Measurements from ENCODE around the gene TMEM187. TPM values are rescaled to one million over a fixed set of nuclear protein-coding genes. Genes with fewer than 3 reads are reported as not detected.

Gene TMEM187
- total RNA-seq, 2 donors from 2014 or later = 4.8 to 8.1 TPM

GRCh38 chrX:154027022-154027402 lies 54.5 kb downstream of the TMEM187 start:
- H3K27ac Mint-ChIP-seq = no peak overlapping the region
- H3K4me3 ChIP-seq (ENCODE audit: low read length) = no peak overlapping the region

GRCh38 chrX:154027986-154028385 lies 55.4 kb downstream of the TMEM187 start:
- H3K9me3 Mint-ChIP-seq = peaks cover 71% of the 10 kb centered on the region
- peaks cover 29% of the 10 kb centered on the region for H3K36me3 Mint-ChIP-seq (ENCODE audit: low read depth)
- H3K27ac ChIP-seq (ENCODE audit: low read depth, low read length) = no peak overlapping the region
- no peak overlapping the region for H3K9ac ChIP-seq (ENCODE audit: extremely low read depth, low read length, poor library complexity, severe bottlenecking)
- no peaks in the 10 kb centered on the region for H3K27me3 Mint-ChIP-seq (ENCODE audit: insufficient read depth)
- H3K4me1 ChIP-seq (ENCODE audit: control insufficient read depth, insufficient read depth, low read length) = no peaks in the 10 kb centered on the region
- no peak overlapping the region for H3K27ac Mint-ChIP-seq
- TF ChIP-seq CTCF (conservative IDR thresholded peaks at IDR 0.05) = no peak
- no peaks in the 10 kb centered on the region for H3K27me3 ChIP-seq (ENCODE audit: control insufficient read depth, insufficient read depth, low read length, poor library complexity, severe bottlenecking)
- 92 to 100% methylated on average over 1 of the region's 1 CpG for WGBS, 2 experiments (ENCODE audit: insufficient coverage in 1 of 2, insufficient read length in 1 of 2)
- no peaks in the 10 kb centered on the region for H3K9me3 ChIP-seq (ENCODE audit: control insufficient read depth, low read length)
- H3K4me3 ChIP-seq (ENCODE audit: low read length) = no peak overlapping the region
- peaks cover 4% of the 10 kb centered on the region for H3K4me1 Mint-ChIP-seq
- no peak for DNase-seq
- no peak overlapping the region for H3K4me3 Mint-ChIP-seq
- peaks cover 7% of the 10 kb centered on the region for H3K36me3 ChIP-seq (ENCODE audit: control insufficient read depth, insufficient read depth, low read length)

More at GRCh38 chrX:154027022-154027402, 54.5 kb downstream of the TMEM187 start:
- Mint-ChIP-seq H3K4me3 (no peak overlapping the region), H3K27me3 (ENCODE audit: insufficient read depth) (no peaks in the 10 kb centered on the region), H3K4me1 (peaks cover 7% of the 10 kb centered on the region), H3K9me3 (peaks cover 74% of the 10 kb centered on the region), H3K36me3 (ENCODE audit: low read depth) (peaks cover 24% of the 10 kb centered on the region)
- Histone ChIP-seq H3K9ac (ENCODE audit: extremely low read depth, low read length, poor library complexity, severe bottlenecking) (no peak overlapping the region), H3K27ac (ENCODE audit: low read depth, low read length) (no peak overlapping the region), H3K27me3 (ENCODE audit: control insufficient read depth, insufficient read depth, low read length, poor library complexity, severe bottlenecking) (no peaks in the 10 kb centered on the region), H3K4me1 (ENCODE audit: control insufficient read depth, insufficient read depth, low read length) (no peaks in the 10 kb centered on the region), H3K9me3 (ENCODE audit: control insufficient read depth, low read length) (no peaks in the 10 kb centered on the region), H3K36me3 (ENCODE audit: control insufficient read depth, insufficient read depth, low read length) (peaks cover 7% of the 10 kb centered on the region)
- no peak for TF ChIP-seq CTCF (conservative IDR thresholded peaks at IDR 0.05)
- no peak for DNase-seq
- WGBS, 2 experiments (ENCODE audit: insufficient coverage in 1 of 2, insufficient read length in 1 of 2) = 92% methylated on average over 6 of the region's 6 CpGs; no CpG with 5 or more reads in 1 of the 2 experiments

- WGBS, 2 experiments (ENCODE audit: insufficient coverage in 1 of 2, insufficient read length in 1 of 2) = 94% methylated on average over 13 of the region's 13 CpGs; no CpG with 5 or more reads in 1 of the 2 experiments
- H3K4me1 ChIP-seq (ENCODE audit: control insufficient read depth, insufficient read depth, low read length) = no peaks in the 10 kb centered on the region
- Mint-ChIP-seq H3K4me3 (no peak overlapping the region), H3K9me3 (peaks cover 72% of the 10 kb centered on the region), H3K27ac (no peak overlapping the region), H3K36me3 (ENCODE audit: low read depth) (peaks cover 29% of the 10 kb centered on the region), H3K27me3 (ENCODE audit: insufficient read depth) (no peaks in the 10 kb centered on the region), H3K4me1 (peaks cover 6% of the 10 kb centered on the region)
- no peak overlapping the region for H3K4me3 ChIP-seq (ENCODE audit: low read length)
- no peaks in the 10 kb centered on the region for H3K27me3 ChIP-seq (ENCODE audit: control insufficient read depth, insufficient read depth, low read length, poor library complexity, severe bottlenecking)
- no peak overlapping the region for H3K9ac ChIP-seq (ENCODE audit: extremely low read depth, low read length, poor library complexity, severe bottlenecking)
- peaks cover 7% of the 10 kb centered on the region for H3K36me3 ChIP-seq (ENCODE audit: control insufficient read depth, insufficient read depth, low read length)
- no peaks in the 10 kb centered on the region for H3K9me3 ChIP-seq (ENCODE audit: control insufficient read depth, low read length)
- no peak overlapping the region for H3K27ac ChIP-seq (ENCODE audit: low read depth, low read length)
- DNase-seq = no peak
- no peak for TF ChIP-seq CTCF (conservative IDR thresholded peaks at IDR 0.05)
These were observed 56.1 kb downstream of the TMEM187 start for GRCh38 chrX:154028502-154029184.
